BJ (cell line): ENCODE measurements around the gene C1QTNF2. TPM values are rescaled to one million over a fixed set of nuclear protein-coding genes. Genes with fewer than 3 reads are reported as not detected.

Source experiments
- CTCF ChIA-PET: fragments of 350-600 bp; formaldehyde crosslinking; extraction: SDS; loops from one replicate; lab custom pipeline; 2021; ENCODE audit warnings: antibody characterized with exemption, inconsistent platforms; lab: Yijun Ruan, JAX
- POLR2A ChIA-PET: fragments of 300-600 bp; sonication (Branson Sonifier 250); formaldehyde crosslinking; extraction: SDS; loops from one replicate; lab custom pipeline; 2021; ENCODE audit warnings: antibody characterized with exemption; lab: Charles Lee
- DNase-seq: peaks from one replicate; pipeline ENCODE4 v3.0.0-alpha.2; 2011; ENCODE audit warnings: low read depth
- H3K27me3 ChIP-seq: 2 replicates; pipeline ENCODE4 v1.6.0; 2011; ENCODE audit warnings: low read length; ENCODE audit not compliant: control insufficient read depth, insufficient read depth
- H3K36me3 ChIP-seq: 2 replicates; pipeline ENCODE4 v1.5.1; 2011; ENCODE audit warnings: low read length; ENCODE audit not compliant: control insufficient read depth, insufficient read depth
- H3K4me3 ChIP-seq: 2 replicates; pipeline ENCODE4 v1.5.1; 2011; ENCODE audit warnings: low read depth, mild to moderate bottlenecking, control low read depth, low read length
- polyA plus RNA-seq: library from polyadenylated mRNA; depleted of rRNA; stranded (reverse); fragments of >200 nt; gene quantifications from 2 replicates; pipeline ENCODE4 v1.2.3, GENCODE V29; 2011
- TF ChIP-seq, protein P1 (sequence below): IDR thresholded peaks from 2 replicates; pipeline ENCODE4 v1.5.1; 2011; ENCODE audit warnings: low read depth, mild to moderate bottlenecking, control low read depth, inconsistent platforms, low read length, moderate library complexity; ENCODE audit not compliant: insufficient read depth

C1QTNF2 gene
- polyA plus RNA-seq, 1 experiment = 0.98 TPM

DNA sequence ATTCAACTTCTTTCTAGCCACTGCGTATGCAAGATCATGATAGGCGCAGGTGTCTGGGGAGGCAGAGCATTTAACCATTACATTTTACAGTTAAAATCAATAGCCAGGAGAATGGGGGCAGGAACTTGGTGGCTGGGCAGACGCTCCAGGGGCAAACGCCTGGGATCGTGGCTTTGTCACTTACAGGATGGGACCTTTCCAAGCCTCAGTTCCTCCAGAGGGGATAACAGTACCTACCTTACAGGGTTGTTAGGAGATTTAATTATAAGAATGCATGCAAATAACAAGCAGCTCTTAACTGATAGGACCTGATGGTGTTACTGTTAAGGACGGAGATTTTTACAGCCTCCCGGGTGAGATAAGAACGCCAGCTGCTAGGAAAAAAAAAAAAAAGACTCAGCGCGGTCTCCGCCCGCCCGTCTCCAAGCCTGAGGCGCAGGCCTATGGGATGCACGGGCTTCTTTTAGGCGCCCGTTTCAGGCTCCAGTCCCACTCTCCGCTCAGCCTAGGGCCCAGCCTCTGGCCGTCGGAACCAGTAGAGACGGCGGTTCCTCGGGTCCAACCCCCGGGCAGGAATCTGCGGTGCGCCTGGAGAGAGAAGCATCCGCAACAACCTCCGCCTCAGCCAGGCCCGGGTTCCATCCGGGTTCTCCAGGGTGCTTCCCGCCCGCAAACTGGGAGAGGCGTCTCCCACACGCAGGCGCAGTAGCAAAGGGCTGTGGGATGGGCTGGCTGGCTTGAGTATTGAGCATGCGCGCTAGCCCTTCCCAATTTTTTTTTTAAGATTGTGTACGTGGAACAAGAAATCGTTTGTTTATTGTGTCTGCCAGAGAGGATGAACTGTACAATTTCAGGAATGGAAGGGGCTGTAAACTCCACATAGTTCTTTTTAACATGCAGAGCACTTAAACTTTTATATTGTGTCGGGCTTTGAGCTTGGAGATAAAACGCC lies 29.3 kb upstream of the C1QTNF2 start, which contains the start of gene FAM200C:
FAM200C (minus strand) TSS at position 653 of the 952 bp plus-strand sequence. CDS start 4,564 bp downstream, outside the sequence.
- CTCF ChIA-PET = no interaction called here
- POLR2A ChIA-PET = interaction anchor here (0.6 to 1.3 kb wide), 4 partner anchors 19 to 592 kb away, joined by 3 to 11 read pairs (median 4); partner anchors contain the start of genes PTTG1 and SLU7
- peak within 1 kb of the TSS; percentile 70 for H3K4me3 ChIP-seq

DNA sequence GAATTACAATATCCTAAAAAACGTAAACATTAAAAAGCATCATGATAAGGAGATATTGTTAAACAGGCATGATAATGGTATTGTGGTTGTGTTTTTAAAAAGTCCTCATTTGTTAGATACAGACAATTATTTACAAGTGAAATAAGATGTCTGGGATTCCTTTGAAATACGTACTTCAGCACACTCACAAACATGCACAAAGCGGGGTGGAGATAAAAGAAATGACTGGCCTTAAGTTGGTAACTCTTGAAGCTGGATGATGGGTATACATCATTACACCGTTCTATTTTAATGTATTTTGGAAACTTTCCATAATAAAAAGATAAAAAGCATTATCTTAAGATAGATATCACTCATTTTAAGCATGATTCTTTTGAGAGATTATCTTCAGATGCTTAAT lies 28.4 kb upstream of the C1QTNF2 start:
- POLR2A ChIA-PET = no interaction called here
- Histone ChIP-seq H3K27me3 (no peaks in the 10 kb centered on the region), H3K4me3 (peak overlapping the region; percentile 70), H3K36me3 (peaks cover 3% of the 10 kb centered on the region; the same call in 1 of the 2 replicates)
- no peak for DNase-seq
- CTCF ChIA-PET = no interaction called here
- TF ChIP-seq, protein P1, sequence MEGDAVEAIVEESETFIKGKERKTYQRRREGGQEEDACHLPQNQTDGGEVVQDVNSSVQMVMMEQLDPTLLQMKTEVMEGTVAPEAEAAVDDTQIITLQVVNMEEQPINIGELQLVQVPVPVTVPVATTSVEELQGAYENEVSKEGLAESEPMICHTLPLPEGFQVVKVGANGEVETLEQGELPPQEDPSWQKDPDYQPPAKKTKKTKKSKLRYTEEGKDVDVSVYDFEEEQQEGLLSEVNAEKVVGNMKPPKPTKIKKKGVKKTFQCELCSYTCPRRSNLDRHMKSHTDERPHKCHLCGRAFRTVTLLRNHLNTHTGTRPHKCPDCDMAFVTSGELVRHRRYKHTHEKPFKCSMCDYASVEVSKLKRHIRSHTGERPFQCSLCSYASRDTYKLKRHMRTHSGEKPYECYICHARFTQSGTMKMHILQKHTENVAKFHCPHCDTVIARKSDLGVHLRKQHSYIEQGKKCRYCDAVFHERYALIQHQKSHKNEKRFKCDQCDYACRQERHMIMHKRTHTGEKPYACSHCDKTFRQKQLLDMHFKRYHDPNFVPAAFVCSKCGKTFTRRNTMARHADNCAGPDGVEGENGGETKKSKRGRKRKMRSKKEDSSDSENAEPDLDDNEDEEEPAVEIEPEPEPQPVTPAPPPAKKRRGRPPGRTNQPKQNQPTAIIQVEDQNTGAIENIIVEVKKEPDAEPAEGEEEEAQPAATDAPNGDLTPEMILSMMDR = no peak

More for the DNA sequence above, 29.3 kb upstream of the C1QTNF2 start, which contains the start of gene FAM200C:
- TF ChIP-seq, protein P1 = no peak
- Histone ChIP-seq H3K36me3 (peaks cover 4% of the 10 kb centered on the region; the same call in 1 of the 2 replicates), H3K27me3 (no peaks in the 10 kb centered on the region)
- peak; percentile 71 for DNase-seq

DNA sequence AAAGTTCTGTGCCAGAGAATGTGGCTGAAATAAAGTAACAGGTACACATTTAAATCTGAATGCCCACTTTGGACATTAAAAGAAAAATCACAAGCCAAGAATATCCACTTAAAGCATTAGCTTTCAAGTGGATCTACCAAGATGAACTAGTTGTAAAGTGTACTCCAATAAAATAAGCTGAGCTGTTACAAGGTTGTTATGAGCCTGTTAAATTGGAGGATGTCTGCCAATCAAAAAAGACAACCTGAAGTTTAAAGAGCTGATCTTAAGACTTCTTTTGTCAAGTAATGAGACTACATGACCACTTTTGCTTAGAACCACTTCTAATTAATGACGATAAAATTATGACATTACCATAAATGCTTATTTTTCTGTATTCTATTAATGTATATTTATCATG lies 27.1 kb upstream of the C1QTNF2 start:
- ChIA-PET POLR2A (no interaction called here), CTCF (interaction anchor here (1.6 kb wide), 1 partner anchor 52 kb away, joined by 3 read pairs; no protein-coding TSS in a partner anchor)
- TF ChIP-seq, protein P1 = no peak
- no peaks in the 10 kb centered on the region for H3K36me3 ChIP-seq
- H3K4me3 ChIP-seq = no peak overlapping the region
- H3K27me3 ChIP-seq = no peaks in the 10 kb centered on the region
- no peak for DNase-seq

DNA sequence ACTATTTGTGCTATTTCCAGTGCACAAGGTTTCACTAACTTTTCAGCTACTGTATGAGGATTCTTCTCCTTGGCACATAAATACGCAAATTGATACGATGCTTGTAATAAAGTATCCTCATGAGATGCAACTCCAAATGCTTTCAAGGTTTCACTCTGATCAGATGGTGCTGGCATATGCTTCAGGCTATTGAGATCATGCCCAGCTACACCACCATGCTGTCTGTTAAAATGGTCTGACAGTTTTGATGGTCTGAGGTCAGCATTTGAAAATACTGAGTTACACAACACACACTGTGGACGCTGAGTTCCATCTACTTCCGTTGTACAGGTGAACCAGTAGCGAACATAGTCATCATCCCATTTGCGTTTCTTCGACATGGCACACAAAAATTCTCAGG lies 24.7 kb upstream of the C1QTNF2 start:
- no peaks in the 10 kb centered on the region for H3K27me3 ChIP-seq
- POLR2A ChIA-PET = no interaction called here
- no peak overlapping the region for H3K4me3 ChIP-seq
- TF ChIP-seq, protein P1 = no peak
- DNase-seq = no peak
- CTCF ChIA-PET = interaction anchor here (1.4 kb wide), 1 partner anchor 387 kb away, joined by 3 read pairs; no protein-coding TSS in a partner anchor
- H3K36me3 ChIP-seq = no peaks in the 10 kb centered on the region
